ENCODE results near the gene RPS6KB1. TPM values are rescaled to one million over a fixed set of nuclear protein-coding genes. Genes with fewer than 3 reads are reported as not detected.
"Not testable (repeated sequence)": the region's sequence is repeated elsewhere in the genome, so short reads cannot be mapped to it uniquely, and the experiment has no call there.

The RPS6KB1 gene
- total RNA-seq, 3 donors from 2014 or later, result 40.3 to 62.3 (median 47.5) TPM

GRCh38 chr17:59933317-59933716 is 40.4 kb downstream of the RPS6KB1 start:
- intact Hi-C loops (cut with DNase I; ENCODE audit: low total_unique reads), result not testable (repeated sequence)

DNA sequence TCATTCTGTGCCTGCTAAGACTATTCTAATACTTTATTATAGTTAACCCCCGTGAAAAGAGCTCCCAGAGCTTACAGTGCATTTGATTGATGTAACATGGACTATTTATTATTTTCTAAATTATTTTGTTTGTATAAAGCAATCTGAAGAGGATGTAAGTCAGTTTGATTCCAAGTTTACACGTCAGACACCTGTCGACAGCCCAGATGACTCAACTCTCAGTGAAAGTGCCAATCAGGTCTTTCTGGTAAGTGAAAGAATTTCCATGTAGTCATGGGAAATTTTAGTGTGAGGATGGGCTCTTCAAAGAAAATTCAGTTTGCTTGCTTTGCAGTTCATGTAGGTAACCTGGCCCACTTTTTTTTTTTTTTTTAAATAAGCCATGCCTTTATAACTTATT is 47.8 kb downstream of the RPS6KB1 start:
- H3K4me1 ChIP-seq; DNase-seq (ENCODE audit: low spot score in 2 of 2); H3K36me3 ChIP-seq; H3K4me3 ChIP-seq; H3K27me3 ChIP-seq; intact Hi-C loops (cut with DNase I; ENCODE audit: low total_unique reads); H3K9me3 ChIP-seq; H3K27ac ChIP-seq: not testable (repeated sequence)

More at GRCh38 chr17:59933317-59933716, 40.4 kb downstream of the RPS6KB1 start:
- not testable (repeated sequence) for H3K36me3 ChIP-seq; H3K27me3 ChIP-seq; H3K4me1 ChIP-seq; H3K27ac ChIP-seq; DNase-seq (ENCODE audit: low spot score in 2 of 2); H3K9me3 ChIP-seq; H3K4me3 ChIP-seq

- H3K4me3 ChIP-seq, result no peak overlapping the region
- intact Hi-C loops (cut with DNase I; ENCODE audit: low total_unique reads), result no loop called here
- H3K9me3 ChIP-seq, result no peaks in the 10 kb centered on the region
- TF ChIP-seq POLR2AphosphoS5 (IDR thresholded peaks at IDR 0.05) (no peak), POLR2A (IDR thresholded peaks at IDR 0.05) (no peak)
- TF ChIP-seq, protein P1, sequence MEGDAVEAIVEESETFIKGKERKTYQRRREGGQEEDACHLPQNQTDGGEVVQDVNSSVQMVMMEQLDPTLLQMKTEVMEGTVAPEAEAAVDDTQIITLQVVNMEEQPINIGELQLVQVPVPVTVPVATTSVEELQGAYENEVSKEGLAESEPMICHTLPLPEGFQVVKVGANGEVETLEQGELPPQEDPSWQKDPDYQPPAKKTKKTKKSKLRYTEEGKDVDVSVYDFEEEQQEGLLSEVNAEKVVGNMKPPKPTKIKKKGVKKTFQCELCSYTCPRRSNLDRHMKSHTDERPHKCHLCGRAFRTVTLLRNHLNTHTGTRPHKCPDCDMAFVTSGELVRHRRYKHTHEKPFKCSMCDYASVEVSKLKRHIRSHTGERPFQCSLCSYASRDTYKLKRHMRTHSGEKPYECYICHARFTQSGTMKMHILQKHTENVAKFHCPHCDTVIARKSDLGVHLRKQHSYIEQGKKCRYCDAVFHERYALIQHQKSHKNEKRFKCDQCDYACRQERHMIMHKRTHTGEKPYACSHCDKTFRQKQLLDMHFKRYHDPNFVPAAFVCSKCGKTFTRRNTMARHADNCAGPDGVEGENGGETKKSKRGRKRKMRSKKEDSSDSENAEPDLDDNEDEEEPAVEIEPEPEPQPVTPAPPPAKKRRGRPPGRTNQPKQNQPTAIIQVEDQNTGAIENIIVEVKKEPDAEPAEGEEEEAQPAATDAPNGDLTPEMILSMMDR (IDR thresholded peaks at IDR 0.05), result no peak
- DNase-seq (ENCODE audit: low spot score in 2 of 2), result no peak
- no peaks in the 10 kb centered on the region for H3K27me3 ChIP-seq
- no peak overlapping the region for H3K27ac ChIP-seq
- no peaks in the 10 kb centered on the region for H3K36me3 ChIP-seq
- no peaks in the 10 kb centered on the region for H3K4me1 ChIP-seq
Measured at GRCh38 chr17:59941131-59941530, 48.2 kb downstream of the RPS6KB1 start.

DNA sequence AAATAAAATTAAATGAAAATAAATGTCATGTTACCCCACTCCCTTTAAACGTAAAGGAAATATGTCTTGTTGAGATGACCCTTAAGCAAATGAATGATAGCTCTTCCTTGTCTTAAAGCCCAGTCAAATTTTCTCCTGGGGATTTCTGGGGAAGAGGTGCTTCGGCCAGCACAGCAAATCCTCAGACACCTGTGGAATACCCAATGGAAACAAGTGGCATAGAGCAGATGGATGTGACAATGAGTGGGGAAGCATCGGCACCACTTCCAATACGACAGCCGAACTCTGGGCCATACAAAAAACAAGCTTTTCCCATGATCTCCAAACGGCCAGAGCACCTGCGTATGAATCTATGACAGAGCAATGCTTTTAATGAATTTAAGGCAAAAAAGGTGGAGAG is 53.5 kb downstream of the RPS6KB1 start:
- DNase-seq (ENCODE audit: low spot score in 2 of 2); H3K27ac ChIP-seq; H3K36me3 ChIP-seq; H3K27me3 ChIP-seq; H3K4me3 ChIP-seq; H3K4me1 ChIP-seq; intact Hi-C loops (cut with DNase I; ENCODE audit: low total_unique reads); H3K9me3 ChIP-seq: not testable (repeated sequence)

GRCh38 chr17:59947310-59947709 is 54.4 kb downstream of the RPS6KB1 start:
- H3K36me3 ChIP-seq; H3K9me3 ChIP-seq; H3K4me3 ChIP-seq; H3K4me1 ChIP-seq; intact Hi-C loops (cut with DNase I; ENCODE audit: low total_unique reads); DNase-seq (ENCODE audit: low spot score in 2 of 2); H3K27ac ChIP-seq; H3K27me3 ChIP-seq: not testable (repeated sequence)

DNA sequence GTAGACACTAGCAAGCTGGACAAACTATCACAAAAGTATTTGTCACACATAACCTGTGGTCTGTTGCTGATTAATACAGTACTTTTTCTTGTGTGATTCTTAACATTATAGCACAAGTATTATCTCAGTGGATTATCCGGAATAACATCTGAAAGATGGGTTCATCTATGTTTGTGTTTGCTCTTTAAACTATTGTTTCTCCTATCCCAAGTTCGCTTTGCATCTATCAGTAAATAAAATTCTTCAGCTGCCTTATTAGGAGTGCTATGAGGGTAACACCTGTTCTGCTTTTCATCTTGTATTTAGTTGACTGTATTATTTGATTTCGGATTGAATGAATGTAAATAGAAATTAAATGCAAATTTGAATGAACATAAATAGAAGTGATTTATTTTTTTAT is 57.1 kb downstream of the RPS6KB1 start:
- intact Hi-C loops (cut with DNase I; ENCODE audit: low total_unique reads), result no loop called here
- no peaks in the 10 kb centered on the region for H3K9me3 ChIP-seq
- no peak overlapping the region for H3K27ac ChIP-seq
- H3K4me1 ChIP-seq, result no peaks in the 10 kb centered on the region
- TF ChIP-seq, protein P1 (IDR thresholded peaks at IDR 0.05), result no peak
- no peak for TF ChIP-seq POLR2A (IDR thresholded peaks at IDR 0.05)
- TF ChIP-seq POLR2AphosphoS5 (IDR thresholded peaks at IDR 0.05), result no peak
- no peak for DNase-seq (ENCODE audit: low spot score in 2 of 2)
- no peaks in the 10 kb centered on the region for H3K36me3 ChIP-seq
- H3K4me3 ChIP-seq, result no peak overlapping the region
- H3K27me3 ChIP-seq, result no peaks in the 10 kb centered on the region

DNA sequence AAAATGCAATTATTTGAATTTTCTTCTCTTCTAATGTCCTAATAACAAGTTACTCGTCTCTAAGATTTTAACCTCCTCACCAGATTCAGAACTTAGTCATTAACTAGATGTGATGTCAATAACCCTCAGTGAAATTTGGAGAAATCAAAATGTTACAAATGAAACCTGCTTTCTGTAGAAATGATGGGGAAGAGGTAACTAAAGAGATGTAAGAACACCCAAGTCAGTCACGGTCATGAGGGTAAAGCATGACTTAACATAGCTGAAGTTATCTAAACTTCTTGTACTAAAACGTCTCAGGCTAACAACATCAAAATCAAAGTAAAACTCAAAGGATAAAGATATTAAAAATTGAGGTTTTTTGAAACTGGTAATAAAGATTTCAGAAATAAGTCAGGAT is 61.9 kb downstream of the RPS6KB1 start:
- Histone ChIP-seq H3K27ac (no peak overlapping the region), H3K4me3 (no peak overlapping the region), H3K9me3 (no peaks in the 10 kb centered on the region), H3K36me3 (no peaks in the 10 kb centered on the region), H3K27me3 (no peaks in the 10 kb centered on the region), H3K4me1 (no peaks in the 10 kb centered on the region)
- intact Hi-C loops (cut with DNase I; ENCODE audit: low total_unique reads), result no loop called here
- TF ChIP-seq, protein P1 (IDR thresholded peaks at IDR 0.05), result no peak
- TF ChIP-seq POLR2AphosphoS5 (IDR thresholded peaks at IDR 0.05) (no peak), POLR2A (IDR thresholded peaks at IDR 0.05) (no peak)
- no peak for DNase-seq (ENCODE audit: low spot score in 2 of 2)

DNA sequence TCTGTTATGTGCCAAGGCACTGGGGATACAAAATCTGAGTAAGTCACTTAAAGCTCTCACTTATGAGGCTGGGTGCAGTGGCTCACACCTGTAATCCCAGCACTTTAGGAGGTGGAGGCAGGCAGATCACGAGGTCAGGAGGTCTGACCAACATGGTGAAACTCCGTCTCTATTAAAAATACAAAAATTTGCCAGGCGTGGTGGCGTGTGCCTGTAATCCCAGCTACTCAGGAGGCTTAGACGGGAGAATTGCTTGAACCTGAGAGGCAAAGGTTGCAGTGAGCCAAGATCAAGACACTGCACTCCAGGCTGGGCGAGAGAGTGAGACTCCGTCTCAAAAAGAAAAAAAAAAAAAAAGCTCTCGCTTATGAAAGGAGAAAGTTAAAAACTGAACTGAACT is 66.7 kb downstream of the RPS6KB1 start:
- H3K27me3 ChIP-seq; H3K4me3 ChIP-seq; H3K9me3 ChIP-seq; H3K27ac ChIP-seq; H3K36me3 ChIP-seq; DNase-seq (ENCODE audit: low spot score in 2 of 2); H3K4me1 ChIP-seq; intact Hi-C loops (cut with DNase I; ENCODE audit: low total_unique reads): not testable (repeated sequence)
